Esophagus muscularis mucosa (tissue), 3 donors: Measurements from ENCODE around the gene TBCD.

ENCODE experiments used
- POLR2A ChIP-seq: fragments of 450-650 bp; IDR thresholded peaks from one replicate; pipeline ENCODE4 v1.6.1; 2017; ENCODE audit warnings: antibody characterized with exemption, moderate library complexity, mild to moderate bottlenecking, low read depth
- POLR2AphosphoS5 ChIP-seq, 2 donors: sonication (generic); formaldehyde crosslinking; IDR thresholded peaks; one replicate each; pipeline ENCODE4 v1.6.1; 2017; ENCODE audit warnings: antibody characterized with exemption in 2 of 2
- TF ChIP-seq, protein P1 (sequence below), 3 experiments: fragments of 200-600 bp in 2 of 3; fragments of 450-650 bp in 1 of 3; sonication (generic) in 2 of 3; IDR thresholded peaks; one replicate each; pipeline ENCODE4 v1.5.1; 2017 to 2019; ENCODE audit warnings: antibody characterized with exemption in 3 of 3, mild to moderate bottlenecking in 2 of 3, moderate library complexity in 1 of 3

DNA sequence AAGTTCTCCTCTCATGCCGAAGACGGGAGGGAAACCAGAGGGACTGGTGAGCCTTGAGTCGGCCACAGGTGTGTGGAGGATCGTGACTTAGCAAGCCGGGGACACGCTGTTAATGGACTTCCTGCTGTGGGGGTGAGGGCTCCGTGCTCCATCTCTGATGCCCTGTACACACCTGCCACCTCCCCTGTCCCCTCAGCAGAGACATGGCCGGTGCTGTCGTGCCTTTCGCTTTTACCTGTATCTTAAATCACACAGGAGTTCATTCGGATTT is 163.8 kb downstream of the TBCD start:
- TF ChIP-seq, protein P1, sequence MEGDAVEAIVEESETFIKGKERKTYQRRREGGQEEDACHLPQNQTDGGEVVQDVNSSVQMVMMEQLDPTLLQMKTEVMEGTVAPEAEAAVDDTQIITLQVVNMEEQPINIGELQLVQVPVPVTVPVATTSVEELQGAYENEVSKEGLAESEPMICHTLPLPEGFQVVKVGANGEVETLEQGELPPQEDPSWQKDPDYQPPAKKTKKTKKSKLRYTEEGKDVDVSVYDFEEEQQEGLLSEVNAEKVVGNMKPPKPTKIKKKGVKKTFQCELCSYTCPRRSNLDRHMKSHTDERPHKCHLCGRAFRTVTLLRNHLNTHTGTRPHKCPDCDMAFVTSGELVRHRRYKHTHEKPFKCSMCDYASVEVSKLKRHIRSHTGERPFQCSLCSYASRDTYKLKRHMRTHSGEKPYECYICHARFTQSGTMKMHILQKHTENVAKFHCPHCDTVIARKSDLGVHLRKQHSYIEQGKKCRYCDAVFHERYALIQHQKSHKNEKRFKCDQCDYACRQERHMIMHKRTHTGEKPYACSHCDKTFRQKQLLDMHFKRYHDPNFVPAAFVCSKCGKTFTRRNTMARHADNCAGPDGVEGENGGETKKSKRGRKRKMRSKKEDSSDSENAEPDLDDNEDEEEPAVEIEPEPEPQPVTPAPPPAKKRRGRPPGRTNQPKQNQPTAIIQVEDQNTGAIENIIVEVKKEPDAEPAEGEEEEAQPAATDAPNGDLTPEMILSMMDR (IDR thresholded peaks at IDR 0.05) = no peak
- no peak for TF ChIP-seq POLR2AphosphoS5 (IDR thresholded peaks at IDR 0.05)
- TF ChIP-seq POLR2A = no peak
